ENCODE results near the gene SLC35B3. TPM values are rescaled to one million over a fixed set of nuclear protein-coding genes. Genes with fewer than 3 reads are reported as not detected.

SLC35B3 gene
- total RNA-seq, 1 experiment from 2014 or later = 8.6 TPM

GRCh38 chr6:8436966-8437365, 1.6 kb upstream of the SLC35B3 start:
- no peaks in the 10 kb centered on the region for H3K36me3 ChIP-seq (ENCODE audit: control insufficient read depth in 1 of 2, insufficient read depth in 2 of 2, low read length in 2 of 2)
- ChIA-PET RAD21 (ENCODE audit: low non-redundant PET in 1 of 2, low total read pairs in 2 of 2, uncharacterized antibody in 2 of 2, unreplicated experiment in 2 of 2) (no interaction called here), POLR2A (no interaction called here), CTCF (no interaction called here)
- peaks cover 29% of the 10 kb centered on the region for H3K79me2 ChIP-seq (ENCODE audit: insufficient read depth, low read length)
- ATAC-seq (no peak), DNase-seq (ENCODE audit: low read depth, low spot score) (no peak)
- intact Hi-C loops (cut with micrococcal nuclease) = no loop called here
- H2AFZ ChIP-seq (ENCODE audit: low read depth, low read length, poor library complexity, severe bottlenecking) = no peak overlapping the region
- H3K4me3 ChIP-seq (replicated peaks in 1 of 2; ENCODE audit: low read depth in 1 of 2, low read length in 2 of 2) = no peak overlapping the region
- H3K4me2 ChIP-seq (ENCODE audit: low read length) = no peak overlapping the region
- H3K9me2 ChIP-seq (ENCODE audit: insufficient read depth) = no peaks in the 10 kb centered on the region; the same call in 1 of the 2 replicates
- H3K27ac ChIP-seq (ENCODE audit: low read depth, low read length) = no peak overlapping the region
- H3K27me3 ChIP-seq (ENCODE audit: insufficient read depth, low read length) = no peaks in the 10 kb centered on the region
- H4K20me1 ChIP-seq (ENCODE audit: insufficient read depth) = no peaks in the 10 kb centered on the region
- TF ChIP-seq ZNF274 (IDR thresholded peaks at IDR 0.05; ENCODE audit: low read depth, low read length) (no peak), TCF7L2 (IDR thresholded peaks at IDR 0.05; ENCODE audit: borderline replicate concordance, extremely low read depth, insufficient read depth, insufficient read length) (no peak), ZBTB33 (IDR thresholded peaks at IDR 0.05; ENCODE audit: extremely low read depth, insufficient replicate concordance, low read length) (no peak), YY1 (IDR thresholded peaks at IDR 0.05; ENCODE audit: extremely low read depth, insufficient replicate concordance, low read depth, low read length) (no peak), ATF3 (IDR thresholded peaks at IDR 0.05) (no peak), ZFX (IDR thresholded peaks at IDR 0.05) (no peak), CTCF (IDR thresholded peaks at IDR 0.05 in 2 of 3, conservative IDR thresholded peaks at IDR 0.05 in 1 of 3; ENCODE audit: borderline replicate concordance in 1 of 3, insufficient read depth in 1 of 3, low read depth in 2 of 3, low read length in 2 of 3) (no peak), POLR2AphosphoS5 (IDR thresholded peaks at IDR 0.05; ENCODE audit: low read depth, low read length) (no peak), ELF1 (IDR thresholded peaks at IDR 0.05; ENCODE audit: borderline replicate concordance, low read depth) (no peak)
- no TSS peak for BruUV-seq (replicated peaks)
- no peak overlapping the region for H3K9ac ChIP-seq (ENCODE audit: low read length)
- H3K9me3 ChIP-seq (ENCODE audit: control insufficient read depth in 1 of 2, insufficient read depth in 1 of 2, low read depth in 1 of 2, low read length in 2 of 2) = no peaks in the 10 kb centered on the region
- H3K4me1 ChIP-seq (ENCODE audit: control insufficient read depth in 1 of 2, insufficient read depth in 2 of 2, low read length in 2 of 2) = peaks cover 2 to 15% of the 10 kb centered on the region in 2 experiments; a peak in 3 of 4 replicates
